Activated naive CD8-positive, alpha-beta T cell (primary cell): ENCODE results near the gene PCARE.
"Not testable (repeated sequence)": the region's sequence is repeated elsewhere in the genome, so short reads cannot be mapped to it uniquely, and the experiment has no call there.

Experiments
- H3K27ac Mint-ChIP-seq: one replicate; pipeline ENCODE4 v1.8.0; 2021; ENCODE audit warnings: mixed read lengths
- H3K27me3 Mint-ChIP-seq: one replicate; pipeline ENCODE4 v1.8.0; 2021; ENCODE audit warnings: mixed read lengths
- H3K36me3 Mint-ChIP-seq: one replicate; pipeline ENCODE4 v1.8.0; 2021; ENCODE audit warnings: mixed read lengths
- H3K4me1 Mint-ChIP-seq: one replicate; pipeline ENCODE4 v1.8.0; 2021; ENCODE audit warnings: low read depth, mixed read lengths
- H3K4me3 Mint-ChIP-seq: one replicate; pipeline ENCODE4 v1.8.0; 2021; ENCODE audit warnings: mild to moderate bottlenecking, mixed read lengths
- H3K9me3 Mint-ChIP-seq: one replicate; pipeline ENCODE4 v1.8.0; 2021; ENCODE audit warnings: low read depth, mixed read lengths

PCARE gene

GRCh38 chr2:29108225-29108624, 33.9 kb upstream of the PCARE start:
- no peaks in the 10 kb centered on the region for H3K4me1 Mint-ChIP-seq
- no peak overlapping the region for H3K4me3 Mint-ChIP-seq
- H3K27ac Mint-ChIP-seq, result no peak overlapping the region
- H3K36me3 Mint-ChIP-seq, result no peaks in the 10 kb centered on the region
- H3K27me3 Mint-ChIP-seq, result peaks cover 3% of the 10 kb centered on the region
- H3K9me3 Mint-ChIP-seq, result no peaks in the 10 kb centered on the region

DNA sequence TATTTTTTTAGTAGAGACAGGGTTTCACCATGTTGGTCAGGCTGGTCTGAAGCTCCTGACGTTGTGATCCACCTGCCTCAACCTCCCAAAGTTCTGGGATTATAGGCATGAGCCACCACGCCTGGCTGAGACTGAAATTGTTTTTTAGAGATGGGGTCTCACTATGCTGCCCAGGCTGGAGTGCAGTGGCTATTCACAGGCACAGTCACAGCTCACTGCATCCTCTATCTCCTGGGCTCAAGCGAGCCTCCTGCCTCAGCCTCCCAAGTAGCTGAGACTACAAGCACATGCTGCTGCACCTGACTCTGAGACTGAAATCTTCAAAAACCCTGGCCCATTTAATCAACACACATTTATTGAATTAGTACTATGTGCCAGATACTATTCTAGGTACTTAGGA, 33.2 kb upstream of the PCARE start:
- H3K27ac Mint-ChIP-seq, H3K36me3 Mint-ChIP-seq, H3K9me3 Mint-ChIP-seq, H3K4me1 Mint-ChIP-seq, H3K27me3 Mint-ChIP-seq, H3K4me3 Mint-ChIP-seq: not testable (repeated sequence)

DNA sequence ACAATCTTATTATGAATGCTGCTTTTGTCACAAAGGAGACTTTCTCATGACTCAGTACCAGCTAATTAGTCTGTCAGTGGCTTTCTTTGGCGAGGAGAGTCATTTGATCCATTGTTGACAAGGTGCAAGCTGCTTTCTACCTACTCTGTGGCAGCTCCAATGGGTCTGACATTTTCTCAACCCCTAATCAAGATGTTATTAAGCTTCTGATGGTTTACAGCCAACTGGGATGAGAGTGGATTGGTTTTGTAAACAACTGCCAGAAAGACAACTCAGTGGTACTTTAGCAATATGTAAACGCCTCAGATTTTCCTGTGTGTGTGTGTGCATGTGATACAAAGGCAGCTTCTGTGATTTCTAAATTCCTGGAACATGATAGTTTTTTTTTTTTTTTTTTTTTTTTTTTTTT, 32.7 kb upstream of the PCARE start:
- no peak overlapping the region for H3K4me3 Mint-ChIP-seq
- no peak overlapping the region for H3K27ac Mint-ChIP-seq
- no peaks in the 10 kb centered on the region for H3K36me3 Mint-ChIP-seq
- H3K4me1 Mint-ChIP-seq, result no peaks in the 10 kb centered on the region
- peaks cover 4% of the 10 kb centered on the region for H3K27me3 Mint-ChIP-seq
- H3K9me3 Mint-ChIP-seq, result no peaks in the 10 kb centered on the region

- Mint-ChIP-seq H3K27me3 (peaks cover 4% of the 10 kb centered on the region), H3K27ac (no peak overlapping the region), H3K4me3 (no peak overlapping the region), H3K9me3 (no peaks in the 10 kb centered on the region), H3K36me3 (no peaks in the 10 kb centered on the region), H3K4me1 (no peaks in the 10 kb centered on the region)
Measured at GRCh38 chr2:29106256-29106655, 31.9 kb upstream of the PCARE start.

GRCh38 chr2:29105375-29105774, 31.1 kb upstream of the PCARE start:
- Mint-ChIP-seq H3K36me3 (no peaks in the 10 kb centered on the region), H3K27me3 (peaks cover 4% of the 10 kb centered on the region), H3K4me1 (no peaks in the 10 kb centered on the region), H3K4me3 (no peak overlapping the region), H3K27ac (no peak overlapping the region), H3K9me3 (no peaks in the 10 kb centered on the region)

- H3K27ac Mint-ChIP-seq, result no peak overlapping the region
- H3K36me3 Mint-ChIP-seq, result no peaks in the 10 kb centered on the region
- peaks cover 4% of the 10 kb centered on the region for H3K27me3 Mint-ChIP-seq
- no peaks in the 10 kb centered on the region for H3K9me3 Mint-ChIP-seq
- no peak overlapping the region for H3K4me3 Mint-ChIP-seq
- no peaks in the 10 kb centered on the region for H3K4me1 Mint-ChIP-seq
Measured at GRCh38 chr2:29104688-29105087, 30.4 kb upstream of the PCARE start.

DNA sequence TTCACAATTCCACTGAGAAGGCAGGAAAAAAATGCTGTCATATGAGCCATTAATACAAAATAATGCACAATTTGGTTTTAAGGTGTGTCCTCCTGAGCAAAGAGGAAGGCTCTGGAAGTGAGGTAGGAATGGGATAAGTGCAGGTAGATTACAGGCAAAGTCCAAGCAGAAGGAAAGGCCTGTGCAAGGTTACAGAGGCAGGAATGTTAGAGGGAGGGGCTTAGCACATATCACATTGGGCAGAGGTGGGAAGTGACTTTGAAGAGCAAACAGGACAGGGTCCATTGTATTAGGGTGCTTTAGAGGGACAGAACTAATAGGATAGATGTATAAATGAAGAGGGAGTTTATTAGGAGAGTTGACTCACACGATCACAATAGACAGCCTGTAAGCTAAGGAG, 26.2 kb upstream of the PCARE start:
- H3K36me3 Mint-ChIP-seq, result no peaks in the 10 kb centered on the region
- no peaks in the 10 kb centered on the region for H3K4me1 Mint-ChIP-seq
- H3K27ac Mint-ChIP-seq, result no peak overlapping the region

DNA sequence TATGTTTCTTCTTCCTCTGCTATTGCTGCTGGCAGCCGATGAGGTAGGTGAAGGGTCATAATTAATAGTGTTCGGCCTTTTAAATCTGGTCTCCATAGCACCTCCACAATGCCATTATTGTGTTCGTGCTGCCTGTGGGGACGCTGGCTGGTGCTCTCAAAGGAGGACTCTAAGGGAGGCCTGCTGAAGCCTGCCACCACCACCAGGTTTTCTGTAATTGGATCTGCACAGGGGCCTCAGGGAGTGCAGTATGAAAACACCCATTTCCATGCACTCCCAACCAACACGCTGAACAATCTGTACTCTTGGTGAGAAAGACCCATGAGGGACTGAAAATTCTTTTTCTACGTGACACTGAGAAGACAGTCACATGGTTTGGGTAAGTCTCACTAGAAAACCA, 23.2 kb upstream of the PCARE start:
- Mint-ChIP-seq H3K4me1 (no peaks in the 10 kb centered on the region), H3K27ac (no peak overlapping the region), H3K27me3 (no peaks in the 10 kb centered on the region), H3K9me3 (no peaks in the 10 kb centered on the region), H3K36me3 (no peaks in the 10 kb centered on the region), H3K4me3 (no peak overlapping the region)

More for the DNA sequence above, 26.2 kb upstream of the PCARE start:
- Mint-ChIP-seq H3K9me3 (no peaks in the 10 kb centered on the region), H3K27me3 (peaks cover 2% of the 10 kb centered on the region), H3K4me3 (no peak overlapping the region)

DNA sequence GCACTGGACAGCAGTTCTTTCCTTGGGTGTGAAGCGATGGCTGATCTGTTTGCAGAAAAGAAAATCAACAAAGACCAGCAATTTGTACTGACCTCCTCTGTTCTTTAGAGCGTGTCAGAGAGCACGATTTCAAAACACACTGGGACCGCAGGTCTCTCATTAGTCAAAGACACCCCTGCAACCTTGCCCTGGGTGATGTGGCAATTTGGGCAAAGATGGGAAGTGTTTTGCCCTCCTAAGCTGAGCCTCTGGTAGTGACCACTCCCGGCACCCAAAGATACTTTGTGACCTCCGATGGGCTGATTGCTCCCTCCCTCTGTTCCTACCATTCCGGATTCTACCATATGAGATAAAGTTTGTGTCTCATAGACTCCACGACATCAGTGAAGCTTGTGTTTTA, 22.6 kb upstream of the PCARE start:
- Mint-ChIP-seq H3K4me1 (no peaks in the 10 kb centered on the region), H3K4me3 (no peak overlapping the region), H3K36me3 (no peaks in the 10 kb centered on the region), H3K9me3 (no peaks in the 10 kb centered on the region), H3K27me3 (no peaks in the 10 kb centered on the region), H3K27ac (no peak overlapping the region)

GRCh38 chr2:29090311-29090710, 16.0 kb upstream of the PCARE start:
- H3K27ac Mint-ChIP-seq, H3K4me1 Mint-ChIP-seq, H3K27me3 Mint-ChIP-seq, H3K4me3 Mint-ChIP-seq, H3K36me3 Mint-ChIP-seq, H3K9me3 Mint-ChIP-seq: not testable (repeated sequence)

DNA sequence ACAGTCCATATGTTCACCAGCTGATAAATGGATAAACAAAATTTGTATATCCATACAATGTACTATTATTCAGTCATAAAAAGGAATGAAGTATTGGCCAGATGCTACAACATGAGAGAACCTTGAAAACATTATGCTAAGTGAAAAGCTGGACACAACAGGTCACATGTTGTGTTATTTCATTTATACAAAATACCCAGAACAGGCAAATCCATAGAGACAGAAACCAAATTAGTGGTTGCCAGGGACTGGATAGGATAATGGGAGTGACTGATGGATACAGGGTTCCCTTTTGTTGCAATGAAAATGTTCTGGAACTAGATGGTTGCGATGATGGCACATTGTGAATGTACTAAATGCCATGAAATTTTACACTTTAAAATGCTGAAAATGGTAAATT, 10.2 kb upstream of the PCARE start:
- H3K4me3 Mint-ChIP-seq, result no peak overlapping the region

DNA sequence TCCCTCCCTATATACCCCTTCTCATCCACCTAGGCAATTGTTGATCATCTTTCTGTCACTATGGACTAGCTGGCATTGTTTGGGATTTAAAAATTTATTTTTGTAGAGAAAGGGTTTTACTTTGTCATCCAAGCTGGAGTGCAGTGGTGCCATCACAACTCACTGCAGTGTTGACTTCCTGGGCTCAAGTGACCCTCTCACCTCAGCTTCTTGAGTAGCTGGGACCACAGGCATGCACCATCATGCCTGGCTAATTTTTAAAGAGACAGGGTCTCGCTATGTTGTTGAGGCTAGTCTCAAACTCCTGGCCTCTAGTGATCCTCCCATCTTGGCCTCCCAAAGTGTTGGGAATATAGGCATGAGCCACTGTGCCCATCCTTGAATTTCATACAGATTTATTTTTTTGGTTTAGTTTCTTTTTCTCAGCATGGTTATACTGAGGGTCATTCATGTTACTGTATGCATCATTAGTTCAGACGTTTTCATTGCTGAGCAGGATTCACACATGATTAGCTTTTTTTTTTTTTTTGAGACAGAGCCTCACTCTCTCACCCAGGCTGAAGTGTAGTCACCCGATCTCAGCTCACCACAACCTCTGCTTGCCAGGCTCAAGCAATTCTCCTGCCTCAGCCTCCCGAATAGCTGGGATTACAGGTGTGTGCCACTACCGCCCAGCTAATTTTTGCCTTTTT, 8.6 kb upstream of the PCARE start:
- Mint-ChIP-seq H3K4me3 (no peak overlapping the region), H3K27me3 (no peaks in the 10 kb centered on the region), H3K9me3 (no peaks in the 10 kb centered on the region), H3K36me3 (peaks cover 3% of the 10 kb centered on the region), H3K27ac (no peak overlapping the region), H3K4me1 (no peaks in the 10 kb centered on the region)

More for the DNA sequence above, 10.2 kb upstream of the PCARE start:
- H3K4me1 Mint-ChIP-seq, result no peaks in the 10 kb centered on the region
- H3K36me3 Mint-ChIP-seq, result peaks cover 3% of the 10 kb centered on the region
- peaks cover 3% of the 10 kb centered on the region for H3K27me3 Mint-ChIP-seq
- H3K9me3 Mint-ChIP-seq, result no peaks in the 10 kb centered on the region
- no peak overlapping the region for H3K27ac Mint-ChIP-seq

GRCh38 chr2:29080886-29081743, 6.8 kb upstream of the PCARE start:
- Mint-ChIP-seq H3K4me1 (no peaks in the 10 kb centered on the region), H3K36me3 (peaks cover 3% of the 10 kb centered on the region), H3K27me3 (no peaks in the 10 kb centered on the region), H3K4me3 (no peak overlapping the region), H3K9me3 (no peaks in the 10 kb centered on the region), H3K27ac (no peak overlapping the region)

- no peak overlapping the region for H3K4me3 Mint-ChIP-seq
- peaks cover 3% of the 10 kb centered on the region for H3K36me3 Mint-ChIP-seq
- H3K9me3 Mint-ChIP-seq, result no peaks in the 10 kb centered on the region
- H3K4me1 Mint-ChIP-seq, result no peaks in the 10 kb centered on the region
- H3K27me3 Mint-ChIP-seq, result no peaks in the 10 kb centered on the region
- no peak overlapping the region for H3K27ac Mint-ChIP-seq
Measured at GRCh38 chr2:29079887-29080286, 5.6 kb upstream of the PCARE start.

DNA sequence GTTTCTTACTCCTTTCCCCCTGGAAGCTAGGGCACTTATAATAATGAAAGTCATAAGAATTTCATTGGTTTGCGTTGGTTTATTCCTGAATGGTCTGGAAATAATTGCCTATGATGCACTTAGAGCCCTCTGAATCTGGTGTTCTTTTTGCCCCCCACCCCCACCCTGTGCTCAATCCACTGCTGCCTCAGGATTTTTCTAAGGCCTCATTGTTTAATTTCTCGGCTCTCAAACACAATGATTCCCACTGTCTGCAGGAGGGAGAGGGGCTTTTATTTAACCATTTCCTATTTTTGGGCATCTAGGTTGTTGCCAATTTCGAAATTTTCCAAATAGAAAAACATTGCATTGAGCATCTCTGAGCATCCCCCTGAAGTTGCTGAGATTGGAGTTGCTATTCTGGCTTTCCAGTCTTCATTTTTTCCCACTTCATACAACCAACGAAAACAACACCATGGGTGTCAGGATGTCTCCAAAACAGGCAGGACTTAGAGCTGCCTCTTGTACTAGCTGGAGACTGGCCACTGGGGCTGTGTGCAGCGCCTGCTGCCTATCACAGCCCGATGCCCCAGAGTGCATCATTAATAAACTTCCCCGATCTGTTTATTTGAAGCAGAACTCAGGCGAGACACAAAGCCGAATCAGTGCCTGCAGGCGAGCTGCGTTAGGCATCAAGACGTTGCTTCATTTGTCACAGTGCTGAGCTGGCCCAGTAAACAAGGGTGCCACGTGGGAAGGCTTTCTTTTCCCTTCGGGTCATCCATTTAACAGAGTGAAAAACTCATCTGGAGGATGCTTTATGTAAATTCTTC, 1.8 kb upstream of the PCARE start:
- no peaks in the 10 kb centered on the region for H3K9me3 Mint-ChIP-seq
- peaks cover under 1% of the 10 kb centered on the region for H3K36me3 Mint-ChIP-seq
- no peaks in the 10 kb centered on the region for H3K27me3 Mint-ChIP-seq
- H3K4me3 Mint-ChIP-seq, result no peak overlapping the region
- no peak overlapping the region for H3K27ac Mint-ChIP-seq
- no peaks in the 10 kb centered on the region for H3K4me1 Mint-ChIP-seq
